ENCODE results near the gene HSDL1. TPM values are rescaled to one million over a fixed set of nuclear protein-coding genes. Genes with fewer than 3 reads are reported as not detected.

Gene HSDL1
- total RNA-seq, 1 donor from 2014 or later: 29.2 TPM

DNA sequence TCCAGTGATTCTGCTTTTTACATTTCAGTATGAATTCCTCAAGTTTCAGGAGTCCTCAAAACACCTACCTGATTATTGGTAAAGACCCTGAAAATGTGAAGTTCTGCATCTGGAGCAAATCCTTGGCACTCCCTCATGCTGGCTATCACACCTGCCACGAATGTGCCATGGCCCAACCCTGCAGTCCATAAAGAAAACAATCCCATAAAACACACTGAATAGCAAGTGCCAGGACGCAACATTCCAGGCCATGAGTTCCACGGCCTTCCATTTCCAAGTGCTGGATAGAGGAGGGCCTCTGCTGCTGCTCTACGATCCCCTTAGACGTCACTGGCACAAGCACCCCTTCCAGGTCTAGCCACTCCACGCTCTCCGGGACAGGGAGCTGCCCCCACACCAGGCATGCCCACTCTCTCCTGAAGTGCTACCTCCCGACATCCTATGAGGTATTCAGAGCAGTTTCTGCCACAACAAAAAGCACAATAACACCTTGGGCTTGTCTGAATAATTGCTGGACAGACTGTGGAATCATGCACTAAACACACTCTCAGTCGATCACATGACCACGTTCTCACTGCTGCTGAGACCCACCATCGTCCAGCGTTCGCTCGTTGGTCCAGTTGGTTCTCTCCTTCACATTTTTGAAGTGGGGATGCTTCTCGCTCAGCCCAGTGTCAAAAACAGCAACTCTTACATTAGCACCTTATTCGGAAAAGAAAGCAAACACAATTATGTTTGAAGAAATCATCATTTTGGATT lies 51.7 kb downstream of the HSDL1 start:
- Histone ChIP-seq H3K4me3 (ENCODE audit: insufficient read depth, low read depth, low read length) (no peak overlapping the region), H3K4me1 (ENCODE audit: insufficient read depth, low read length) (no peaks in the 10 kb centered on the region), H3K4me2 (ENCODE audit: low read length) (no peak overlapping the region), H3K36me3 (ENCODE audit: insufficient read depth, low read length) (peaks cover 56% of the 10 kb centered on the region), H3K9ac (ENCODE audit: low read length) (no peak overlapping the region), H3K9me3 (ENCODE audit: insufficient read depth, low read depth, low read length) (no peaks in the 10 kb centered on the region), H3K27me3 (ENCODE audit: insufficient read depth, low read length) (no peaks in the 10 kb centered on the region), H4K20me1 (ENCODE audit: insufficient read depth, low read length) (peaks cover 51% of the 10 kb centered on the region), H2AFZ (ENCODE audit: low read depth, low read length) (no peak overlapping the region), H3K79me2 (ENCODE audit: insufficient read depth, low read length) (peaks cover 7% of the 10 kb centered on the region), H3K27ac (ENCODE audit: low read depth, low read length) (no peak overlapping the region)
- no peak overlapping the region for H3K4me3 Mint-ChIP-seq (ENCODE audit: unreplicated experiment)
- DNase-seq (ENCODE audit: low read depth): no peak
- TF ChIP-seq, protein P1, sequence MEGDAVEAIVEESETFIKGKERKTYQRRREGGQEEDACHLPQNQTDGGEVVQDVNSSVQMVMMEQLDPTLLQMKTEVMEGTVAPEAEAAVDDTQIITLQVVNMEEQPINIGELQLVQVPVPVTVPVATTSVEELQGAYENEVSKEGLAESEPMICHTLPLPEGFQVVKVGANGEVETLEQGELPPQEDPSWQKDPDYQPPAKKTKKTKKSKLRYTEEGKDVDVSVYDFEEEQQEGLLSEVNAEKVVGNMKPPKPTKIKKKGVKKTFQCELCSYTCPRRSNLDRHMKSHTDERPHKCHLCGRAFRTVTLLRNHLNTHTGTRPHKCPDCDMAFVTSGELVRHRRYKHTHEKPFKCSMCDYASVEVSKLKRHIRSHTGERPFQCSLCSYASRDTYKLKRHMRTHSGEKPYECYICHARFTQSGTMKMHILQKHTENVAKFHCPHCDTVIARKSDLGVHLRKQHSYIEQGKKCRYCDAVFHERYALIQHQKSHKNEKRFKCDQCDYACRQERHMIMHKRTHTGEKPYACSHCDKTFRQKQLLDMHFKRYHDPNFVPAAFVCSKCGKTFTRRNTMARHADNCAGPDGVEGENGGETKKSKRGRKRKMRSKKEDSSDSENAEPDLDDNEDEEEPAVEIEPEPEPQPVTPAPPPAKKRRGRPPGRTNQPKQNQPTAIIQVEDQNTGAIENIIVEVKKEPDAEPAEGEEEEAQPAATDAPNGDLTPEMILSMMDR (IDR thresholded peaks at IDR 0.05; ENCODE audit: insufficient read depth, low read depth, low read length): no peak
- no peak for TF ChIP-seq EZH2 (IDR thresholded peaks at IDR 0.05; ENCODE audit: insufficient read depth, low read length)
- no peaks in the 10 kb centered on the region for H3K27me3 Mint-ChIP-seq (ENCODE audit: low read depth, unreplicated experiment)
- FAIRE-seq: no peak
- H3K27ac Mint-ChIP-seq (ENCODE audit: unreplicated experiment): no peak overlapping the region
- H3K4me1 Mint-ChIP-seq (ENCODE audit: low read depth, unreplicated experiment): no peaks in the 10 kb centered on the region
- H3K36me3 Mint-ChIP-seq (ENCODE audit: low read depth, unreplicated experiment): peaks cover 8% of the 10 kb centered on the region
- no peaks in the 10 kb centered on the region for H3K9me3 Mint-ChIP-seq (ENCODE audit: unreplicated experiment)

DNA sequence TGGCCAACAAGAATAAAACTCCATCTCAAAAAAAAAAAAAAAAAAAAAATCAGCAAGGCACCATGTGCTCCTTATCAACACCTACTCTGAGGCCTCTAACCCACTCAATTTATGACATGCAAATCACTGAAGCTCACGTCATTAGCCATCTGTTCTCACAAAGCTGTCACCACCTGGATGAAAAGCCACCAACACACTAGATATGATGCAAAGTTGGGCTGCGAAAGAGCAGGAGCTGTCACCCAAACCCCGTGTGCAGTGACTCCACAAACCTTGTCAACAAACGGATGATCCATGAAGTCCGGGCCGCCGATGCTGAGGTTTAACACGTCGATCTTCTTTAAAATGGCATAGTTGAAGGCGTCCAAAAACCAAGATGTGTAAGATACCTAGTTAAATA lies 53.5 kb downstream of the HSDL1 start:
- no peaks in the 10 kb centered on the region for H3K4me1 ChIP-seq (ENCODE audit: insufficient read depth, low read length)
- H3K9me3 ChIP-seq (ENCODE audit: insufficient read depth, low read depth, low read length): no peaks in the 10 kb centered on the region
- H3K27me3 ChIP-seq (ENCODE audit: insufficient read depth, low read length): no peaks in the 10 kb centered on the region
- H4K20me1 ChIP-seq (ENCODE audit: insufficient read depth, low read length): peaks cover 41% of the 10 kb centered on the region
- Mint-ChIP-seq H3K27me3 (ENCODE audit: low read depth, unreplicated experiment) (no peaks in the 10 kb centered on the region), H3K4me3 (ENCODE audit: unreplicated experiment) (no peak overlapping the region), H3K4me1 (ENCODE audit: low read depth, unreplicated experiment) (no peaks in the 10 kb centered on the region), H3K36me3 (ENCODE audit: low read depth, unreplicated experiment) (peaks cover 3% of the 10 kb centered on the region), H3K27ac (ENCODE audit: unreplicated experiment) (no peak overlapping the region), H3K9me3 (ENCODE audit: unreplicated experiment) (no peaks in the 10 kb centered on the region)
- no peak overlapping the region for H3K4me2 ChIP-seq (ENCODE audit: low read length)
- no peak overlapping the region for H3K4me3 ChIP-seq (ENCODE audit: insufficient read depth, low read depth, low read length)
- H3K36me3 ChIP-seq (ENCODE audit: insufficient read depth, low read length): peaks cover 58% of the 10 kb centered on the region
- DNase-seq (ENCODE audit: low read depth): no peak
- no peaks in the 10 kb centered on the region for H3K79me2 ChIP-seq (ENCODE audit: insufficient read depth, low read length)
- no peak overlapping the region for H3K27ac ChIP-seq (ENCODE audit: low read depth, low read length)
- FAIRE-seq: no peak
- no peak overlapping the region for H3K9ac ChIP-seq (ENCODE audit: low read length)
- no peak overlapping the region for H2AFZ ChIP-seq (ENCODE audit: low read depth, low read length)
- no peak for TF ChIP-seq EZH2 (IDR thresholded peaks at IDR 0.05; ENCODE audit: insufficient read depth, low read length)
- TF ChIP-seq, protein P1 (IDR thresholded peaks at IDR 0.05; ENCODE audit: insufficient read depth, low read depth, low read length): no peak

DNA sequence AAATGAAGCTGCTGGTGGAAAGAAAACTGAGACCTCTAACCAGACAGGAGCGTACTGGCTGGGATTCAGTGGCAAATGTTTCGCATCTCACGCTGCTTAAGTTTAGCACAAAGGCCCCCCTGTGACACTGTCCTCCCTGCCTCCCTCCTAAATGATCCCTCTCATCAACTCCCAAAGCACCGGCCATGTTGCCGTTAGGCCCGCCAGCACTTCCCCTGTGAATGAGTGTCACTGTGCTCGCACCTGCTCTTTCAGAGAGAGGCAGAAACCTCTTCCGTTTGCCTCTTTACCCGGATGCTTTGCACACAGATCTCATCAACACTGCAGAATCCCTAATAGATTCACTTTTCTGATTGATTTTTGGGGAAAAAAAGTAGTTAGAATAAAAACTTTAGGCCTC lies 54.8 kb downstream of the HSDL1 start:
- no peak for FAIRE-seq
- H3K27ac ChIP-seq (ENCODE audit: low read depth, low read length): no peak overlapping the region
- Mint-ChIP-seq H3K4me1 (ENCODE audit: low read depth, unreplicated experiment) (no peaks in the 10 kb centered on the region), H3K27ac (ENCODE audit: unreplicated experiment) (no peak overlapping the region), H3K27me3 (ENCODE audit: low read depth, unreplicated experiment) (no peaks in the 10 kb centered on the region), H3K9me3 (ENCODE audit: unreplicated experiment) (no peaks in the 10 kb centered on the region), H3K36me3 (ENCODE audit: low read depth, unreplicated experiment) (peaks cover 3% of the 10 kb centered on the region), H3K4me3 (ENCODE audit: unreplicated experiment) (no peak overlapping the region)
- peaks cover 37% of the 10 kb centered on the region for H4K20me1 ChIP-seq (ENCODE audit: insufficient read depth, low read length)
- H3K27me3 ChIP-seq (ENCODE audit: insufficient read depth, low read length): no peaks in the 10 kb centered on the region
- H3K4me2 ChIP-seq (ENCODE audit: low read length): no peak overlapping the region
- no peaks in the 10 kb centered on the region for H3K4me1 ChIP-seq (ENCODE audit: insufficient read depth, low read length)
- H3K9me3 ChIP-seq (ENCODE audit: insufficient read depth, low read depth, low read length): no peaks in the 10 kb centered on the region
- H2AFZ ChIP-seq (ENCODE audit: low read depth, low read length): no peak overlapping the region
- no peak overlapping the region for H3K9ac ChIP-seq (ENCODE audit: low read length)
- H3K79me2 ChIP-seq (ENCODE audit: insufficient read depth, low read length): no peaks in the 10 kb centered on the region
- TF ChIP-seq EZH2 (IDR thresholded peaks at IDR 0.05; ENCODE audit: insufficient read depth, low read length): no peak
- TF ChIP-seq, protein P1 (IDR thresholded peaks at IDR 0.05; ENCODE audit: insufficient read depth, low read depth, low read length): no peak
- H3K4me3 ChIP-seq (ENCODE audit: insufficient read depth, low read depth, low read length): no peak overlapping the region
- no peak for DNase-seq (ENCODE audit: low read depth)
- H3K36me3 ChIP-seq (ENCODE audit: insufficient read depth, low read length): peaks cover 53% of the 10 kb centered on the region

Measured in astrocyte (in vitro differentiated cells and primary cell).